ENCODE data around the gene AVEN. TPM values are rescaled to one million over a fixed set of nuclear protein-coding genes. Genes with fewer than 3 reads are reported as not detected.
"Not testable (repeated sequence)": the region's sequence is repeated elsewhere in the genome, so short reads cannot be mapped to it uniquely, and the experiment has no call there.

AVEN gene
- total and polyA plus RNA-seq, 12 donors: 6.9 to 22.9 (median 13.7) TPM

- no peak for DNase-seq
- Histone ChIP-seq H3K27ac (no peak overlapping the region), H3K4me3 (no peak overlapping the region), H3K9me3 (replicated peaks in 1 of 3) (no peaks in the 10 kb centered on the region), H3K4me1 (replicated peaks in 1 of 2) (no peaks in the 10 kb centered on the region), H3K27me3 (no peaks in the 10 kb centered on the region), H3K36me3 (replicated peaks in 1 of 2) (no peaks in the 10 kb centered on the region)
- intact Hi-C loops (cut with DNase I): no loop called here
- 34 to 60% (median 44%) methylated on average over 2 of the region's 2 CpGs for WGBS, 4 donors
- TF ChIP-seq POLR2A (IDR thresholded peaks at IDR 0.05): no peak
Observed at GRCh38 chr15:34059476-34059875, 20.5 kb upstream of the AVEN start.

DNA sequence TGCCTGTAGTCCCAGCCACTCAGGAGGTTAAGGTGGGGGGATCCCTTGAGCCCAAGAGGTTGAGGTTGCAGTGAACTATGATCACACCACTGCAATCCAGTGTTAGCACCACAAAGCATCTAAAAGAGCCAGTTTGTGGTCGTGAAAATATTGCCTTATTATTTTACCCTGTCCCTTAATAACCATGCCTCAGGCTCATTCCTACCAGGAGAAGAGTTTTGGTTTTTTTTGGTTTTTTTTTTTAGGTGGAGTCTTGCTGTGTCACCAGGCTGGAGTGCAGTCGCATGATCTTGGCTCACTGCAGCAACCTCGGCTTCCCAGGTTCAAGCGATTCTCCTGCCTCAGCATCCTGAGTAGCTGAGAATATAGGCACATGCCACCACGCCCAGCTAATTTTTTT, 17.9 kb upstream of the AVEN start:
- Histone ChIP-seq H3K4me3 (no peak overlapping the region), H3K4me1 (replicated peaks in 1 of 2) (no peaks in the 10 kb centered on the region), H3K27ac (no peak overlapping the region), H3K36me3 (replicated peaks in 1 of 2) (no peaks in the 10 kb centered on the region), H3K9me3 (replicated peaks in 1 of 3) (no peaks in the 10 kb centered on the region), H3K27me3 (no peaks in the 10 kb centered on the region)
- WGBS, 4 donors: 78 to 89% (median 84%) methylated on average over 5 of the region's 5 CpGs
- no peak for DNase-seq
- TF ChIP-seq CTCF (IDR thresholded peaks at IDR 0.05): no peak
- no peak for TF ChIP-seq POLR2A (IDR thresholded peaks at IDR 0.05)
- intact Hi-C loops (cut with DNase I): no loop called here

- intact Hi-C loops (cut with DNase I): no loop called here
- TF ChIP-seq CTCF (IDR thresholded peaks at IDR 0.05): no peak
- no peak for TF ChIP-seq POLR2A (IDR thresholded peaks at IDR 0.05)
- no peak overlapping the region for H3K27ac ChIP-seq
- WGBS, 4 donors: 72 to 82% (median 74%) methylated on average over 3 of the region's 3 CpGs
- no peaks in the 10 kb centered on the region for H3K9me3 ChIP-seq (replicated peaks in 1 of 3)
- no peaks in the 10 kb centered on the region for H3K27me3 ChIP-seq
- no peak overlapping the region for H3K4me3 ChIP-seq
- H3K36me3 ChIP-seq (replicated peaks in 1 of 2): no peaks in the 10 kb centered on the region
- H3K4me1 ChIP-seq (replicated peaks in 1 of 2): no peaks in the 10 kb centered on the region
- no peak for DNase-seq
Observed at GRCh38 chr15:34055868-34056595, 17.0 kb upstream of the AVEN start.

GRCh38 chr15:34054081-34054707, 15.2 kb upstream of the AVEN start:
- H3K27ac ChIP-seq: no peak overlapping the region
- H3K36me3 ChIP-seq (replicated peaks in 1 of 2): no peaks in the 10 kb centered on the region
- WGBS, 4 donors: 81 to 93% (median 86%) methylated on average over 3 of the region's 3 CpGs
- H3K4me3 ChIP-seq: no peak overlapping the region
- no peak for DNase-seq
- intact Hi-C loops (cut with DNase I): no loop called here
- no peaks in the 10 kb centered on the region for H3K27me3 ChIP-seq
- H3K4me1 ChIP-seq (replicated peaks in 1 of 2): no peaks in the 10 kb centered on the region
- TF ChIP-seq CTCF (IDR thresholded peaks at IDR 0.05) (no peak), POLR2A (IDR thresholded peaks at IDR 0.05) (no peak)
- H3K9me3 ChIP-seq (replicated peaks in 1 of 3): peaks cover 0 to 6% (median 0%) of the 10 kb centered on the region in 3 donors

DNA sequence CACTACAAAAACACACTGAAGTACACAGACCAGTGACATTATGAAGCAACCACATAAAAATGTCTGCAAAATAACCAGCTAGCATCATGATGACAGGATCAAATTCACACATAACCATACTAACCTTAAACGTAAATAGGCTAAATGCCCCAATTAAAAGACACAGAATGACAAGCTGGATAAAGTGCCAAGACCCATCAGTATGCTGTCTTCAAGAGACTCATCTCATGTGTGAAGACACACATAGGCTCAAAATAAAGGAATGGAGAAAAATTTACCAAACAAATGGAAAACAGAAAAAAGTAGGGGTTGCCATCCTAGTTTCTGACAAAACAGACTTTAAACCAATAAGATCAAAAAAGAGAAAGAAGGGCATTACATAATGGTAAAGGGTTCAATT, 11.4 kb upstream of the AVEN start:
- H3K27ac ChIP-seq; DNase-seq; H3K36me3 ChIP-seq (replicated peaks in 1 of 2); intact Hi-C loops (cut with DNase I); H3K4me3 ChIP-seq; H3K9me3 ChIP-seq (replicated peaks in 1 of 3); H3K4me1 ChIP-seq (replicated peaks in 1 of 2); H3K27me3 ChIP-seq: not testable (repeated sequence)
- WGBS, 4 donors: 35 to 75% (median 66%) methylated on average over 1 of the region's 1 CpG
